Lower leg skin (tissue), 3 donors: Measurements from ENCODE around the gene ITGA2B.

ENCODE experiments used
- CTCF ChIP-seq, 3 donors: fragments of 450-650 bp; IDR thresholded peaks; one replicate each; pipeline ENCODE4 v1.5.1; 2016; ENCODE audit warnings: antibody characterized with exemption in 3 of 3, mild to moderate bottlenecking in 3 of 3, moderate library complexity in 2 of 3
- POLR2A ChIP-seq, 2 donors: fragments of 450-650 bp; IDR thresholded peaks; one replicate each; pipeline ENCODE4 v1.6.1; 2016 to 2017; ENCODE audit warnings: antibody characterized with exemption in 2 of 2, mild to moderate bottlenecking in 1 of 2, moderate library complexity in 1 of 2

- no peak for TF ChIP-seq CTCF (IDR thresholded peaks at IDR 0.05)
- TF ChIP-seq POLR2A (IDR thresholded peaks at IDR 0.05), result no peak
These were observed 43.2 kb downstream of the ITGA2B start for GRCh38 chr17:44346064-44346844.
